T-helper 1 cell (primary cell): ENCODE data around the gene COL7A1.
"Not testable (repeated sequence)": the region's sequence is repeated elsewhere in the genome, so short reads cannot be mapped to it uniquely, and the experiment has no call there.

Source experiments
- DNase-seq, 5 donors: peaks; one replicate each; pipeline ENCODE4 v3.0.0-alpha.2; 2012 to 2020

Gene COL7A1

GRCh38 chr3:48562367-48563095 is 32.6 kb downstream of the COL7A1 start:
- DNase-seq: no peak

- no peak for DNase-seq
Observed at GRCh38 chr3:48561045-48561736, 33.9 kb downstream of the COL7A1 start.

DNA sequence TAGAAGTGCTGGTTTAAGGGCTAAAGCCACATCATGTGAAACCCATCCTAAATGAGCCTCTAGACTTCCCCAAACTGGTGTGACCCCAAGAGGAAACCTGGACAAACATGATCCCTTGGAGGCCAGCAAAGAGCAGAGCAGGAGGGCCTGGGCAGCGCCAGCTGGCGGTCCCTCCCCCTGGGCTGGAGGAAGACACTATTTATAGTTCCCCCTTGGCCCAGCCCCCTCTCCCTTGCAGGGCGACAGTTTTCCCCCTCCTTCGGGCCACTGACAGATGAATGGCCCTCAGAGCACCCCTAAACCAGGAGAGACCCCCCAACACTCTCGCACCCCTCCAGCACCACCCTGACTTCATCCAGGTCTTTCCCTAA is 34.5 kb downstream of the COL7A1 start:
- DNase-seq: no peak

- no peak for DNase-seq
Observed at GRCh38 chr3:48558493-48559134, 36.5 kb downstream of the COL7A1 start.

DNA sequence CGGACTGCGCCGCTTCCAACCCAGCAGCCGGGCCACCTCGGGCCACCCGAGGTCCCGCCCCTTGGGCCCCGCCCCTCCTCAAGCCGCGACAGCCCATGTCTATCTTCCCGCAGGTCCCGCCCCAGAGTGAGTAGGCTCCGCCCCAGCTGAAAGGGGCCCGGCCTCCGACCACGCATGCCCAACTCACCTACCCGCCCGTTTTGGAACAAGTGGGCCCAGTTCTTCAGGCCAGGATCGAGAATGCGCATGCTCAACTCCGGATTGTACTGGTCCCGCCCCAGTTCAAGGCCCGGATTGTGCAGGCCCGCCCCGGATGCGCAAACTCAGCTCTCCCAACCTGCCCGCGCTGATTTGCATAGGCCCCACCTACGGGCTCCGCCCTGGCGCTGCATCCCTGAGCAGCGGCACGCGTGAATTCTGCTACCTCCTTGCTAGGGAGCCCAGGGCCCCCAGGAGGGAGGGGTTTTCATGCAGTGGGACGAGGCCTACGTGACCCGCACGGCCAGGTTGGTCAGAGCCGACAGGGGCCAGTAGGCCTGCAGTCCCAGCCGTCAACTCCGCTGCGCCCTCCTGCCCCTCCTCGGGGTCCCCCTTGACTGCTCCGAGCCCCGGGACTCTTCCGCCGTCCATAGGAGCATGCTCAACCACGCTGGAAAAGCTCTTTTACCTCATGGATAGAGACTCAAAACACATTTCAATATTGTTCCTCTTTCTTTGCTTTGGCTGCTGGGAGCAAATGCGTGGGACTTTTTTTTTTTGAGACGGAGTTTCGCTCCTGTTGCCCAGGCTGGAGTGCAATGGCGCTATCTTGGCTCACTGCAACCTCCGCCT is 38.1 kb downstream of the COL7A1 start, which contains the start of gene PFKFB4:
PFKFB4 (minus strand) TSS at position 8 of the 831 bp plus-strand sequence. CDS start 26 bp downstream, outside the sequence.
- peak; percentile 98 to 99 (median 99) for DNase-seq

GRCh38 chr3:48555949-48556795 is 39.0 kb downstream of the COL7A1 start:
- no peak for DNase-seq

DNA sequence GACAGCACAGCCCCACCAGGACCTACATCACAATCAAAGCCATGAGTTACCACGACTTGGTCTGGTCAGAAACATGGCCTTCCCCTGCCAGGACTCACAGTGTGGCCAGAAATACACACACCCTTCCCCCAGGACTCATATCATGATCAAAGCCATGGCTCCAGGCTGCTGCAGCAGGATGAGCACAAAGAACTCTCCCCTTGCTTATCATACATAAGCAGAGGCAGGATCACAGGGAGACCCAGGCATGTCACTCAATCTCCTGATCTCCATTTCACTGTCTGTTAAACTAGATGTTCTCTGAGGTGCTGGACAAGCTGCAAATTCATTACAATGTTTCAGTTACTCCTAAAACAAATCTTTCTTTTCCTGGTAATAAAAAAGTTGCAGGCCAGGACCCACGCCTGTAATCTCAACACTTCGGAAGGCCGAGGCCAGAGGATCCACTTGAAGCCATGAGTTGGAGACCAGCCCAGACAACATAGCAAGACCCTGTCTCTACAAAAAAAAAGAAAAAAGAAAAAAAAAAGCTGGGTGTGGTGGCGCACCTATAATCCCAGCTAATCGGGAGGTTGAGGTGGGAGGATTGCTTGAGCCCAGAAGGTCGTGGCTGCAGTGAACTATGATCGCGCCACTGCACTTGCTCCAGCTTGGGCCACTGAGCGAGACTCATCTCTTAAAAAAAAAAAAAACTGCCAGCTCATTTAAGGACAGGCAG is 39.7 kb downstream of the COL7A1 start:
- DNase-seq: no peak

GRCh38 chr3:48553886-48554845 is 41.0 kb downstream of the COL7A1 start:
- DNase-seq: no peak

DNA sequence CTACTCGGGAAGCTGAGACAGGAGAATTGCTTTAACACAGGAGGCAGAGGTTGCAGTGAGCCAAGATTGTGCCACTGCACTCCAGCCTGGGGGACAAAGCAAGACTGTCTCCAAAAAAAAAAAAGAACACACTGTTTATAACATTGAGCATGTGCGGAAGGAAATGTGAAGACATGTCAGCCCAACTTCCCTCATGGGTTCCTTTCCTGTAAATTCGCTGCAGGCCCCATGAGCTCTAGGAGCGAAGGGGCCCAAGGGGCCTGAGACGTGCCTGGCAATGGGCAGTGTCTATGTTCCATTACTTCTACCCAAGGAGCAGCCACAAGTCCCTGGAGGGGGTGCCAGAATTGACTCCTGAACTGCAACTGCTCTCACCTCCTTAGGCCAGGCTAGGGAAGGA is 41.8 kb downstream of the COL7A1 start:
- DNase-seq: no peak

- no peak for DNase-seq
Observed at GRCh38 chr3:48552111-48552951, 42.8 kb downstream of the COL7A1 start.

- DNase-seq: not testable (repeated sequence)
Observed at GRCh38 chr3:48551651-48552050, 43.5 kb downstream of the COL7A1 start.

- peak; percentile 58 to 77 (median 72) for DNase-seq
Observed at GRCh38 chr3:48548729-48549705, 46.1 kb downstream of the COL7A1 start.

GRCh38 chr3:48548126-48548525 is 47.0 kb downstream of the COL7A1 start:
- no peak for DNase-seq

DNA sequence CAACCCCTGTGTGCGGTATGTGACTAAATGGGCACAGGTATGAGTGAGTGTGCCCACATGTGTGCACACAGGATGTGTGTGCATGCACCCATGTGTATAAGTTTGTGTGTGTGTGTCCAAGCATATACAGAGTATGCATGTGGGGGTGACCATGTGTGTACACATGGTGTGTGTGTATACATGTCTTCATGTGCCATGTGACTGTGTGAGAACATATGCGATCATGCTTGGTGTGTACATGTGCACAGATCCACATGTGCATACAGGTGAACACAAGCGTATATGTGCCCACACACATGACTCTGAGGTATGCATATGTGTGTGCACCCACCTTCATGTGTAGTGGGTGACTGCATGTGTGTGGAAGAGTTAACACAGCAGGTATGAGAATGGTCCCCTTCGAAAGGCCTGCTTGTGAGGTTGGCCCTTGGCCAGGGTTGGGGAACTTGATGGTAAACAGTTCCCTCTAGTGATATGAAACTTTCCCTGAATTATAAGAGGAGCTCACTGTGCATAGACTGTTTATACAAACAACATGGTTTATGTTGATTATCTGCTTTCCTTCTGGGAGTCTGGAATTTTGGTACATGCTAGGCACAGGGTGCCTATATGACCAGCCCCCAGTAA is 48.8 kb downstream of the COL7A1 start:
- DNase-seq: no peak

GRCh38 chr3:48544141-48544540 is 51.0 kb downstream of the COL7A1 start:
- no peak for DNase-seq

DNA sequence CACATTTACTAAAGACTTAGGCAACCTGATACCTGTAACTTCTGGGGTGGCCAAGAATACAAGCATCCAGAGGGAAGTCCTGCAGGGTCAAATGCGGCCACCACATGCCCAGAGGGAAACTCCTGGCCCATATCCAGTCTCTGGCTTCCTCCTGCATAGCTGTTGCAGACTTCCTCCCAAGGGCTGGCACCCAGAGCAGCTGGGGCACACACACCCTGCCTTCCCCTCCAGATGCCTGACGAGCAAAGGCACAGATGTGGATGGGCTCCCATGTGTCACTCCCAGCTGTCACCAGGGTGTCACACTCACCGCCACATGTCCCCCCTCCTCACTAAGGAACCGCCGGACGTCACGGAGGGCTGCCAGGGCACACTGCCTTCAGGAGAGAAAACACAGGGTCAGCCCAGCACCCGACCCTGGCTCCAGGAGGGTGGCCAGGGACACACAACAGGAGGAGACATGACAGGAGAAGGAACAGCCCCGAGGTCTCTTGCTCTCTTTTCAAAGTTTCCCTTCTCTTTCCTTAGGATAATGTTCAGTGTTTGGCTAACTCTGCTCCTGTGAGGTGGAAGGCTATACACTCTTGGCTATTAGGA is 51.8 kb downstream of the COL7A1 start:
- no peak for DNase-seq

GRCh38 chr3:48538451-48538850 is 56.7 kb downstream of the COL7A1 start:
- DNase-seq: no peak
